ENCODE measurements around the gene ITFG2.

The ITFG2 gene

GRCh38 chr12:2772370-2772769 is 40.1 kb upstream of the ITFG2 start:
- Histone ChIP-seq H3K9me3 (ENCODE audit: insufficient read depth, low read length) (no peaks in the 10 kb centered on the region), H3K4me1 (ENCODE audit: insufficient read depth, insufficient read length) (peaks cover 12% of the 10 kb centered on the region), H3K36me3 (ENCODE audit: insufficient read depth, insufficient read length, low read length) (no peaks in the 10 kb centered on the region), H3K27me3 (ENCODE audit: insufficient read depth, insufficient read length) (peaks cover 19% of the 10 kb centered on the region), H3K9ac (ENCODE audit: insufficient read length, low read depth) (no peak overlapping the region), H3K4me3 (ENCODE audit: insufficient read length, low read depth) (no peak overlapping the region)
- DNase-seq (ENCODE audit: low read depth, low spot score), result no peak
- TF ChIP-seq YY1 (IDR thresholded peaks at IDR 0.05; ENCODE audit: insufficient read depth, insufficient read length) (no peak), ZNF274 (IDR thresholded peaks at IDR 0.05; ENCODE audit: low read depth, low read length) (no peak), SUZ12 (IDR thresholded peaks at IDR 0.05; ENCODE audit: extremely low read depth, insufficient read depth, insufficient read length) (no peak)

- no peaks in the 10 kb centered on the region for H3K36me3 ChIP-seq (ENCODE audit: insufficient read depth, insufficient read length, low read length)
- no peak overlapping the region for H3K4me3 ChIP-seq (ENCODE audit: insufficient read length, low read depth)
- peaks cover 10% of the 10 kb centered on the region for H3K27me3 ChIP-seq (ENCODE audit: insufficient read depth, insufficient read length)
- no peaks in the 10 kb centered on the region for H3K9me3 ChIP-seq (ENCODE audit: insufficient read depth, low read length)
- TF ChIP-seq ZNF274 (IDR thresholded peaks at IDR 0.05; ENCODE audit: low read depth, low read length), result no peak
- no peak for TF ChIP-seq YY1 (IDR thresholded peaks at IDR 0.05; ENCODE audit: insufficient read depth, insufficient read length)
- no peak for TF ChIP-seq SUZ12 (IDR thresholded peaks at IDR 0.05; ENCODE audit: extremely low read depth, insufficient read depth, insufficient read length)
- H3K9ac ChIP-seq (ENCODE audit: insufficient read length, low read depth), result no peak overlapping the region
- H3K4me1 ChIP-seq (ENCODE audit: insufficient read depth, insufficient read length), result peaks cover 12% of the 10 kb centered on the region
- DNase-seq (ENCODE audit: low read depth, low spot score), result no peak
Measured at GRCh38 chr12:2773199-2773875, 39.1 kb upstream of the ITFG2 start.

GRCh38 chr12:2775431-2775830 is 37.0 kb upstream of the ITFG2 start:
- Histone ChIP-seq H3K4me3 (ENCODE audit: insufficient read length, low read depth) (no peak overlapping the region), H3K36me3 (ENCODE audit: insufficient read depth, insufficient read length, low read length) (no peaks in the 10 kb centered on the region), H3K9me3 (ENCODE audit: insufficient read depth, low read length) (no peaks in the 10 kb centered on the region), H3K9ac (ENCODE audit: insufficient read length, low read depth) (no peak overlapping the region), H3K27me3 (ENCODE audit: insufficient read depth, insufficient read length) (peaks cover 10% of the 10 kb centered on the region), H3K4me1 (ENCODE audit: insufficient read depth, insufficient read length) (peaks cover 6% of the 10 kb centered on the region)
- no peak for DNase-seq (ENCODE audit: low read depth, low spot score)
- TF ChIP-seq SUZ12 (IDR thresholded peaks at IDR 0.05; ENCODE audit: extremely low read depth, insufficient read depth, insufficient read length), result no peak
- TF ChIP-seq YY1 (IDR thresholded peaks at IDR 0.05; ENCODE audit: insufficient read depth, insufficient read length), result no peak
- TF ChIP-seq ZNF274 (IDR thresholded peaks at IDR 0.05; ENCODE audit: low read depth, low read length), result no peak

GRCh38 chr12:2776129-2776806 is 36.2 kb upstream of the ITFG2 start:
- no peaks in the 10 kb centered on the region for H3K36me3 ChIP-seq (ENCODE audit: insufficient read depth, insufficient read length, low read length)
- DNase-seq (ENCODE audit: low read depth, low spot score), result no peak
- no peak overlapping the region for H3K9ac ChIP-seq (ENCODE audit: insufficient read length, low read depth)
- no peaks in the 10 kb centered on the region for H3K9me3 ChIP-seq (ENCODE audit: insufficient read depth, low read length)
- H3K4me1 ChIP-seq (ENCODE audit: insufficient read depth, insufficient read length), result peaks cover 6% of the 10 kb centered on the region
- H3K27me3 ChIP-seq (ENCODE audit: insufficient read depth, insufficient read length), result peaks cover 10% of the 10 kb centered on the region
- H3K4me3 ChIP-seq (ENCODE audit: insufficient read length, low read depth), result no peak overlapping the region
- no peak for TF ChIP-seq SUZ12 (IDR thresholded peaks at IDR 0.05; ENCODE audit: extremely low read depth, insufficient read depth, insufficient read length)

GRCh38 chr12:2779281-2779680 is 33.2 kb upstream of the ITFG2 start:
- H3K36me3 ChIP-seq (ENCODE audit: insufficient read depth, insufficient read length, low read length), result no peaks in the 10 kb centered on the region
- H3K4me3 ChIP-seq (ENCODE audit: insufficient read length, low read depth), result no peak overlapping the region
- peaks cover 2% of the 10 kb centered on the region for H3K4me1 ChIP-seq (ENCODE audit: insufficient read depth, insufficient read length)
- peaks cover 33% of the 10 kb centered on the region for H3K27me3 ChIP-seq (ENCODE audit: insufficient read depth, insufficient read length)
- H3K9ac ChIP-seq (ENCODE audit: insufficient read length, low read depth), result no peak overlapping the region
- TF ChIP-seq YY1 (IDR thresholded peaks at IDR 0.05; ENCODE audit: insufficient read depth, insufficient read length), result no peak
- TF ChIP-seq ZNF274 (IDR thresholded peaks at IDR 0.05; ENCODE audit: low read depth, low read length), result no peak
- no peak for TF ChIP-seq SUZ12 (IDR thresholded peaks at IDR 0.05; ENCODE audit: extremely low read depth, insufficient read depth, insufficient read length)
- no peaks in the 10 kb centered on the region for H3K9me3 ChIP-seq (ENCODE audit: insufficient read depth, low read length)
- no peak for DNase-seq (ENCODE audit: low read depth, low spot score)

- peaks cover 3% of the 10 kb centered on the region for H3K4me1 ChIP-seq (ENCODE audit: insufficient read depth, insufficient read length)
- TF ChIP-seq SUZ12 (IDR thresholded peaks at IDR 0.05; ENCODE audit: extremely low read depth, insufficient read depth, insufficient read length), result no peak
- no peak for TF ChIP-seq ZNF274 (IDR thresholded peaks at IDR 0.05; ENCODE audit: low read depth, low read length)
- no peak for TF ChIP-seq YY1 (IDR thresholded peaks at IDR 0.05; ENCODE audit: insufficient read depth, insufficient read length)
- peak overlapping the region; percentile 46 for H3K9ac ChIP-seq (ENCODE audit: insufficient read length, low read depth)
- DNase-seq (ENCODE audit: low read depth, low spot score), result peak; percentile 85
- peaks cover 39% of the 10 kb centered on the region for H3K27me3 ChIP-seq (ENCODE audit: insufficient read depth, insufficient read length)
- H3K4me3 ChIP-seq (ENCODE audit: insufficient read length, low read depth), result no peak overlapping the region
- H3K36me3 ChIP-seq (ENCODE audit: insufficient read depth, insufficient read length, low read length), result no peaks in the 10 kb centered on the region
- H3K9me3 ChIP-seq (ENCODE audit: insufficient read depth, low read length), result no peaks in the 10 kb centered on the region
Measured at GRCh38 chr12:2783936-2784600, 28.4 kb upstream of the ITFG2 start.

GRCh38 chr12:2785017-2785416 is 27.5 kb upstream of the ITFG2 start:
- no peak overlapping the region for H3K9ac ChIP-seq (ENCODE audit: insufficient read length, low read depth)
- peaks cover 3% of the 10 kb centered on the region for H3K4me1 ChIP-seq (ENCODE audit: insufficient read depth, insufficient read length)
- H3K27me3 ChIP-seq (ENCODE audit: insufficient read depth, insufficient read length), result peaks cover 39% of the 10 kb centered on the region
- H3K36me3 ChIP-seq (ENCODE audit: insufficient read depth, insufficient read length, low read length), result no peaks in the 10 kb centered on the region
- TF ChIP-seq ZNF274 (IDR thresholded peaks at IDR 0.05; ENCODE audit: low read depth, low read length) (no peak), SUZ12 (IDR thresholded peaks at IDR 0.05; ENCODE audit: extremely low read depth, insufficient read depth, insufficient read length) (no peak), YY1 (IDR thresholded peaks at IDR 0.05; ENCODE audit: insufficient read depth, insufficient read length) (no peak)
- no peak overlapping the region for H3K4me3 ChIP-seq (ENCODE audit: insufficient read length, low read depth)
- no peaks in the 10 kb centered on the region for H3K9me3 ChIP-seq (ENCODE audit: insufficient read depth, low read length)
- DNase-seq (ENCODE audit: low read depth, low spot score), result no peak

Measured in NT2/D1 (cell line).